Measurements from ENCODE around the gene LMCD1.

The LMCD1 gene

DNA sequence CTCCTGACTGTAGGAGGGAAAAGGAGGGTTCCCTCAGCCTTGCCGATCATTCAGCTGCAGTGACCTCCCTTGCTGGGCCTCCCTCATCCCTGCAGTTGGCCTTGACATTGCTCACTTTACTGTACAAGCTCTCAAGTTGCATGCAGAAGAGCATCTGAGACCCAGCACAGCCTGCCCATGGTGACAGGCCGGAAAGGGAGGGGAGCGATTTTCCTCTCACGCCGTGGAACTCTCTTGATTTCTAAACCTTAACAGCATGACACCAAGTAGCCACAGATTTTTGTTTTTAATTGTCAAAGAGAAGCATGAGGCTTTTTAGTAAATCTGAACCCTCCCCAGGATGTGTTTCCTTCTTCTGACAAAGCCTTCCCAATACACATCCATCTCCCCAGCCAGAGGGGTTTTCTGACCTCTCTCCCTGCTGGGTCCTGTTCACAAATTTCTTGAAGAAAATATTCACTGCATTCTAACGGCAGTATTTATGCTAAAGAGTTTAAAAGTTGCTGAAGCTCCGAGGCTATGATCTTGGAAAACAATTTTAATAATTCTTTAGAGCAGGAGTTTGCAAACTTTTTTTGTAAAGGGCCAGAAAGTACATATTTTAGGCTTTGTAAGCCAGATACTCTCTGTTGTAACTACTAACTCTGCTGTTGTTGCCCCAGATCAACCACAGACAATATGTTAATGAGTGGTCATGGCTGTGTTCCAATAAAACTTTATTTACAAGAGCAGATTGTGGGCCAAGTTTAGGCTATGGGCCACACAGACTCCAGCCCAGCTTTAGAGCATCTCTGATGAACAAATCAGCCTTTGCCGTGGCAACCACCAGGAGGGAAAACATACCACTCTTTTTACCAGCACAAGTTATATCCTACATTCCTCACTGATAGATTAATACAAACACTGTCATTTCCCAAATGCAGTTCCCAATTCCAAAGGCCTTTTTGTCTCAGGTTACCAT, 34.8 kb downstream of the LMCD1 start:
- peak; percentile 68 for DNase-seq (ENCODE audit: low read depth)

DNA sequence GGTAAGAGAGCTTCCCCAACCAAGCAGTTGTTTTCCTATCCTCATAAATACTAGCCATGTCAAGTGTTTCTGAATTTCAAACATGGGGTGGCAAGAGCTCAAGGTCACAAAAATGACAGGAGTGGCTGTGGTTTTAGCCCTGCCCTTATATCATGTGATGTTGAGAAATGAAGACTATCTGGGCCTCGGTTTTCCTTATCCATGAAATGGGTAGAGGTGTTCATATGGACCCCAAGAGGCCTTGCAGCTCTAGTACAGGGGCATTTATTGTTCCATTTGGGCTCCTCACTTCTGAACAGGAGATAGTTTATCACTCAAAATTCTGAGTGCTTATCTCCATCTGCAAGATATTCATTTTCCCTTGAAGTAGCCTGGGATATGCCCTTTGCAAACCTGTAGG, 35.8 kb downstream of the LMCD1 start:
- no peak for DNase-seq (ENCODE audit: low read depth)

DNA sequence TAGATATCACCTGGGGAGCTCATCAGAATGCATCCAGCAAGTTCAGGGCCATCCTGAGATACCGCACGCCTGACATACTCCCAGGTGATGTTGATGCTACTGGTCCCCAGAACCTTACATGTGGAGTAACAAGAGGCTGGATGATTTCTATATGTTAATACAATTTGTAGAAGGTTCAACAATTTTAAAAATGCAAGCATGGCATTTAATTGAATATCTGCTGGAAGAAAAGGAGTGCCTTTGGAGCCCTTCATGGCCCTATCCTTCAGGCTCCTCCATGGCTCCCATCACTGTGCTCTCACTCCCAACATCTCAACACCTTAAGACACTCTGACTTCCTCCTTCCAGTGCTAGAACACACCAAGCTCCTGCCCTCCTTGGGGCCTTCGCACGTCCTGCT, 36.6 kb downstream of the LMCD1 start:
- no peak for DNase-seq (ENCODE audit: low read depth)

DNA sequence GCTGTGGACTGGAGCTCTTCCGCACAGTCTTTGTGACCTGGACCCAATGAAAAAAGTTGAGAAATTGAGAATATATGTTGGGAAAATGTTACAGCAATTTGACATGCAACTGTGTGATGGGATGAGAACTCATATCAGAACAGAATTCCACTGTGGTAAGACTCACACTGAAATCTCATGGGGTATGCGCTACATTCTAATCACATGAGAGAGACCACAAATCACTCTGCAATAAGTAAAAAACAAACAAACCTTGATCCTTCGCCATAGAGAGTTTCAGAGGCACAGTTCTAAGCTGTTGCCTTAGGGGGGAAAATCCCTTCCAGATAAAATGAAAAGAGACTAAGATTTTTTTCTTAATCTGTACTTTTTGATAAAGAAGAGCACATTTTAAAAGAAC, 37.3 kb downstream of the LMCD1 start:
- DNase-seq (ENCODE audit: low read depth) = no peak

DNA sequence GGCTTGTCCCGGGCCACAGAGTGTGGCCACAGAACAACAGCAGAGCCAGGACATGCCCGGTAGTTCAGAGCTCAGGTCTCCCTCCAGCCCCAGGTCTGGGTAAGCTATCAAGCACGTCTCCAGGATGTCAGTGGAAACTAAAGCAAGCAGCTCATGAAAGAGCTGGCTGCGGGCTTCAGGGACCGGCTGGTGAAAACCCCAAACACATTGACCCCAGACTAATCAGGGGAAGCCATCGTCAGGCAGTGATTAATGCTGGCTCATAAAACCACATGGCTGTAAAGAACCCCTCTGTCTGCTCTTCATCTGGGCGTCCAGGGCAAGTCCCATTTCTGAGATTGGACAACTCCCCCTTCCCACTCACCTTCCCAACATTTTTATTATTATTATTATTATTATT, 37.8 kb downstream of the LMCD1 start:
- DNase-seq (ENCODE audit: low read depth) = no peak

DNA sequence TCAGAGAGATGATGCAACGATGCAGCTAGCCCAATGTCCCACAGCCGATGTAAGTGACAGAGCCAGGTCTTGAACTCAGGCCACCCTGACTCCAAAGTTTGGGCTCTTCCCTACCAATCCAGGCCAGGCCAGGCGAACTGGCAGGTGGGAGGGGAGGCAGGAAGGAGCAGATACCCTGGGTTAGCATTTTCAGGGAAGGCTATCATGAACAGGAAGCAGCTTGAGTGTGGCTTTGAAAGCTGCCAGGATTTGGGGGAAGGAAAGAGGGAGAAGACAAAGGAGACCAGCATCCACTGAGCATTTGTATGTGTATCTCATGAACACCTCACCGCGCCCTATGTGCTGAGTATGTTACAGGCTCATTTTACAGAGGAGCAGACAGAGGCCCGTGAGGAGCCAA, 38.8 kb downstream of the LMCD1 start:
- no peak for DNase-seq (ENCODE audit: low read depth)

DNA sequence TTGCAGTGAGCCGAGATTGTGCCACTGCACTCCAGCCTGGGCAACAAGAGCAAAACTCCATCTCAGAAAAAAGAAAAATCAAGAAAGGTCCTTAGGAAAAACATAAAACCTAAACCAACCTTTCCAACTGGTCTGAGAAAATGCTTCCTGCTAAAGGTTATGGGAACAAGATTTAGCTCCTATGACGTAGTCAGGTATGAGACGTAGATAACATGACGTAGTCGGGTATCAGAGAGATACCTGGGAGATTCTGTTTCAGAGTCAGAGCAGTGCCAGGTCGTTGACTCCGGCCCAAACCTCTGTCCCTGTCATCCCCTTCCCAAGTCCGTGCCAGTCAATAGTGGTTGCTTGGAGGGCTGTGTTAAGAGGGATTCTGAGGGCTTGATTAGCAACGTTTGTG, 39.9 kb downstream of the LMCD1 start:
- no peak for DNase-seq (ENCODE audit: low read depth)

DNA sequence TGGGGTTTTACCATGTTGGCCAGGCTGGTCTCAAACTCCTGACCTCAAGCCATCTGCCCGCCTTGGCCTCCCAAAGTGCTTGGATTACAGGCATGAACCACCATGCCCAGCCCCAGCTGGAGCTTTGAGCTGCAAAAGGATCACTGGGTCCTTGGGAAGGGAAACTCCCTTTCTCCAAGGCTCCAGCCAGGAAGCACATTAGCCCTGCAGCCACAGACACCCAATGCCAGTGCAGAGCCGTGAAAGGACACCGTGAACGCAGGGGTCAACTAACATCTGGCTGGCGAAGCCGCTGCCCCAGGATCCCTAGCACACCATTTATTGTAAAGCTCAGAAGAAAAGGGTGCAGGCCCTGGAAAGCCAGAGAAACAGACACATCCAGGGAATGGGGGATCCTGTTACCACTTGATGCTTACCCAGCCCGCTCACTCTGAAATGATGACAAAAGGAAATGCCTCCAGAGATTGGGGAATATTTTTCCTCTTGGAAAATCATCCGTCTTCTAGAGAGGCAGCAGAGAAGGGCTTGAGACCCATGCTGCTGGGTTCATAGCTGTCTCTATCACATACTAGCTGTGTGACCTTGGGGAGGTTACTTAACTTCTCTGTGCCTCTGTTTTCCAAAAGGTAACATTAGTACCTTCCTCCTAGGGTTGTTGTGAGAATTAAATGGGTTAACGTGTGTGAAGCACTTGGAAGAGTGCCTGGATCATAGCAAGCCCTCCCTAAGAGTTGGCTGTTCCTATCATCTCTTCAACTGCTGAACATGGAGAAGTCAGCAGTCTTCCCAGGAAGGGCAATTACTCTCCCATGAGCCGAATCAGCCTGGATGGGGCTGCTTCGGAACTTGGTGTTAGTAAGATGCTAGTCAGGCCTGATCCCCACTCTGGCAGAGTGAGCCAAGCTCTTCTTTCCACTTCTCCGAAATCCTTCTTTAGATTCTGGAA, 40.8 kb downstream of the LMCD1 start:
- no peak for DNase-seq (ENCODE audit: low read depth)

DNA sequence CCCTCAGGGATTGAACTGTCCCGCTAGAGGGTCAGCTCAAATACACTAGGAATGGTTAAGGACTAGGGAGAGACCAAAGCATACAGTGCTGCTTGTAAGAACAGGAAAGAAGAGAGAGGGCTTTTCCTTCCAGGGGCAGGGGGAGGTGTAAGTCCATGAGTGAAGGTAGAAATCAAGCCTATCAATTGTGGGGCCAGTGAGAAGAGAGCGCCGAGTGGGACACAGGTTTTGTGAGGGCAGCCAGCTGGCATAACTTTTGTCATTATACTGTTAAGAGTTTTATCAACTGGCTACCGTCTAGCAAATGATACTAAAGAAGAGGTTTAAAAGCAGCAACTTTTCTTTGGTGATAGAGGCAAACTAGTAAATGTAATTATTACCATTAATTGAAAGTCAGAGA, 45.0 kb downstream of the LMCD1 start:
- no peak for DNase-seq (ENCODE audit: low read depth)

DNA sequence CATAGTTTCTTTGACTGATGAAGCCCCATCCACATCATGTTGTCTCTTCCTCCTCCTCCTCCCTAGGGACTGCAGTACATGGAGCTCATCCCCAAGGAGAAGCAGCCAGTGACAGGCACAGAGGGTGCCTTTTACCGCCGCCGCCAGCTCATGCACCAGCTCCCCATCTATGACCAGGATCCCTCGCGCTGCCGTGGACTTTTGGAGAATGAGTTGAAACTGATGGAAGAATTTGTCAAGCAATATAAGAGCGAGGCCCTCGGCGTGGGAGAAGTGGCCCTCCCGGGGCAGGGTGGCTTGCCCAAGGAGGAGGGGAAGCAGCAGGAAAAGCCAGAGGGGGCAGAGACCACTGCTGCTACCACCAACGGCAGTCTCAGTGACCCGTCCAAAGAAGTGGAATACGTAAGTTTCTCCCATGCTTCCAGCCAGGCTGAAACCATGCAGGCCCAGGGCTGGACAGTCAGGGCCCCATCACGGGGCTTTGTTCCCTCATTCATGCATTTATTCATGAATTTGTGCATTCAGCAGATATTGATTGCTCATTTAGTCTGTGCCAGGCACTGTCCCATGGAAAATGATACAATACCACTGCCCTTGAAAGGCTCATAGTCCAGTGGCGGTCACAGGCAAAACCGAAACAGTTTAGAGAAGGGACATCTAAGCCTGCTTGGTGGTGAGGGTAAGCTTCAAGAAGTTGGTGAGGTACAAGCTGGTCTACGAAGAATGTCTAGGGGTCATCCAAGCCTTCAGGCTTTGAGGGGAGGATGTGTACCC, 47.1 kb downstream of the LMCD1 start:
- DNase-seq (ENCODE audit: low read depth) = no peak

DNA sequence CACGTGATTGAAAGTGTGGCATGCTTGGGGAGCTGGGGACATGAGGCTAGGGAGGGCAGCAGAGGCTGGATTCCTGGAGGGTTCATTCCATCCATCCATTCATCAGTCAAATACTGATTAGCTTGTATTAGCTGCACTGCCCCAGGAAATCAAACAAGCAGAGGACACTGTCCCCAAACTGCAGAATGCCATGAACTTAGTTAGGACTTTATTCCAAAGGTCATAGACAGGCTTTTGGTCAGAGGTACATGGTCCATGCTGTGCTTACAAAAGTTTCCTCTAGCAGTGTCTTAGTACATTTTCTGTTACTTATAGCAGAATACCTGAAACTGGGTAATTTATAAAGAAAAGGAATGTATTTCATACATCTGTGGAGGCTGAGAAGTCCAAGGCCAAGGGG, 47.7 kb downstream of the LMCD1 start:
- no peak for DNase-seq (ENCODE audit: low read depth)

DNA sequence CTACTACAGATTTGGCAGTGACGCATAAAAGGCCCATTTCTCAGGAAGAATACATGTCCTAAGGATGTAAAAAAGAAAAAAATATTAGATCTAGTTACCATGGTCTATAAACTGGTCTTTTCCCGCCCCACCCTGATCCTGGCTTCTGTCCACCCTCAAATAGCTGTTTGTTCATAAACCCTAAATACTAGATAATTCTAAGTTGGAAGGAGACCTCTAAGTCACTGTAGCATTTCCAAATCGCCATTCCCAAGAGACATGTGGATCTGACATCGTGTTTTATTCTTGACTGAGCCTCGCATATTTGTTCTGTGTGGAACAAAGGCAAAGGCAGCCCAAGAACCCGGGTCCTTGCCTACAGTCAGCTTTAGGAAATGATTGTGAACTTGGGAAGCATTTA, 49.0 kb downstream of the LMCD1 start:
- no peak for DNase-seq (ENCODE audit: low read depth)

DNA sequence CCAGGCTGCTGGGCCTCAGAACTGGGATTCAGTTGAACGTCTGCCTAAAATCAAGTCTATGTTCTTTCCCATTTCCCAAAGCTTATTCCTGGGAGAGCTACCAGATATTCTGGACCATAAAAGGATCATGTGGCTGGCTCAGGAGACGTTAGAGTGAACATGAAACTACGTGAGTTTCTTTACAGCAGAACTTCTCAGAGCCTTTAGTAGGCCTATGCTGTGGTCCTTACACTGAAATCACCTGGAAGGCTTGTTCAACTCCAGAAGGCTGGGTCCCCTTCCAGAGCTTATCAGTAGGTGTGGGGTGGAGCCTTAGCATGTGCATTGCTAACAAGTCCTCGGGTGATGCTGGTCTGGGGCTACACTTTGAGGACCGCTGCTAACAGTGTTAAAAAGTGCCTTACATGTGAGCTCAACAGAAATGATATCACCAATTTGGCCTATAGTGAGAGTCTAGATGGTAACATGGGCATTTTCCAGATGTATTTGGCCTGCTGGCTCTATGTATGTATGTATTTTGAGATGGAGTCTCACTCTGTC, 50.7 kb downstream of the LMCD1 start:
- no peak for DNase-seq (ENCODE audit: low read depth)

DNA sequence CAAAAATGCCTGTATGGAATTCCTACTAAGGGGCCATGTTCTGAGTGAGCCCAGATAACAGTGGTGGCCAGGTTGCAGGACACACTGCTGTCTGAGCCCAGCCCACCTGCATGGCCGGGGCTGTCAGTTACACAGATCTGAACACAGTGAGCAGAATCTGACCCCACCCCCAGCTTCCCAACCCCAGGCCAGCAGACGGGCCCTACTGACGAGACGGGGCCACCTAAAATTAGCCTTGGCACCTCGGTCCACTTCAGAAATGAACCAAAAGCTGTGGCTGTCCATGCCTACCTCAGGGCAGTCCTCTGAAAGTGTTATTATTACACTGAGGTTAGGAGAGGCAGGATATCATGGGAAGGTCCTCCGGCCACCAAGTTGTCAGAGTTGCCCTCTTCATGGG, 51.8 kb downstream of the LMCD1 start:
- DNase-seq (ENCODE audit: low read depth) = no peak

DNA sequence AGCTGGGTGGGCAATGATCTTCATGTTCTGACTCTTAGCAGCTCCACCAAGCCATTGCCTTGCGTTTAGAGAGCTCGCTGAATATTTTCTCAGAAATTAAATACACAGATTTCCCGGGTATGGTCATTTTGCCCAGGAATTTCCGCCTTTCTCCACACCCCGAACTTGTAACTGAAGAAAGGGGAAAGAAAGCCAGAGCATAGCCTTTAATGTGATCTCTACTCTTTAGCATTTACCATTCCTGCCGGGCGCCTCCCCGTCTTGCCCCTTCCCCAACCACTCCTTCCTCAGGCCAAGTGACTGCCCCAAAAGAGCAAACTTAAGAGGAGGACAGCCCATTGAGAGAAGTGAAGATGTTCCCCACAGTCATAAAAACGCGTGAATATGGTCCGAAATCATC, 53.1 kb downstream of the LMCD1 start:
- no peak for DNase-seq (ENCODE audit: low read depth)

DNA sequence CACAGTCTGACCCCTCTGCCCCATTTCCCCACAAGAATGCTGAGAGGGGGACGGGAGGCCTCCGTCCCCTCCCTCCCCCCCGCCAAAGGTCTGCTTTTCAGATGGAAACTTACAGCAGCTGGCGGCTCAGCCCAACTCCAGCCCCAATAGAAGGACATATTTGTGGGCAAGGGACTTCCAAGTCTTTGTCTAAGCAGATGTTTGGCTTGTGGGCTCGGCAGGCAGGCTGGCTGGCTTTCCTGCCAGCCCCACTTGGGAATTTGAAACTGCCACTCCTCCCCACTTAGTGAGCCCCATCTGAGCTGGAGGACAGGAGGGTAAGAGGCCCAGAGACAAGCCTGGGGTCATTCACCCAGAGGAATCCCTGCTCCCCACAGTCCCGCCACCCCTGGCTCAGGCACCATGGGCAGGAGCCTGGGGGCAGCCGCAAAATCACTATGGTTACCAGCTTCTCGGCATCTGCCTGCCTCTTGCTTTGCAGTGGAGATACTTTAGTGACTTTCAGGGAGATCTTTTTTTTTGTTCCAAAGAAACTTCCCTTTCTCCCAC, 53.6 kb downstream of the LMCD1 start:
- DNase-seq (ENCODE audit: low read depth) = peak; percentile 80

DNA sequence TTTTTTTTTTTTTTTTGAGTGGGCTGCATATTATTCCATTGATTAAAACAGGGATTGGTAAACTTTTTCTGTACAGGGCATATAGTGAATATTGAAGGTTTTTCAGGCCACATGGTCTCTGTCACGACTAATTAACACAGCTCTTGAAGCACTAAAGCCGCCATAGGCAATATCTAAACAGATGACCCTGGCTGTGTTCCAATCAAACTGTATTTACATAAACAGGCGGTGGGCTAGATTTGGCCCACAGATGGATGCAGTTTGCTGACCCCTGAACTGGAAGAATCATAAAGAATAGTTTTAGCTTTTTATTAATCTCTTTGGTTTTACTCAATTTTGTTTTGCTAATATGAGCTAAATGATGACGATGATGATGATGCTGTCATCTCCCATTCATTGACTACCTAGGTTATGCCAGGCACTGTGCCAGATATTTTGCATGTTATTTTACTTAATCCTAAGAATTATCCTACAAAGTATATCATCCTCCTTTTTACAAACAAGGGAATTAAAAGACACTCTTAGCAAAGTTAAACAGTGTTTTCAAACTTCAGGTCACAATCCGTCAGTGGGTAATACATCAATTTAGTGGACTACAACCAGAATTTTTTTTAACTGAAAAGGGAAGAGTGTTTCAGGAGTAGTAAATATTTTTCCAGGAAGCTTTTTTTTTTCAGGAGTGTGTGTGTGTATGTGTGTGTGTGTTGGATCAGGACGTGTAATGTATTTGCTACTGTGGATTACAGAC, 54.3 kb downstream of the LMCD1 start:
- no peak for DNase-seq (ENCODE audit: low read depth)

DNA sequence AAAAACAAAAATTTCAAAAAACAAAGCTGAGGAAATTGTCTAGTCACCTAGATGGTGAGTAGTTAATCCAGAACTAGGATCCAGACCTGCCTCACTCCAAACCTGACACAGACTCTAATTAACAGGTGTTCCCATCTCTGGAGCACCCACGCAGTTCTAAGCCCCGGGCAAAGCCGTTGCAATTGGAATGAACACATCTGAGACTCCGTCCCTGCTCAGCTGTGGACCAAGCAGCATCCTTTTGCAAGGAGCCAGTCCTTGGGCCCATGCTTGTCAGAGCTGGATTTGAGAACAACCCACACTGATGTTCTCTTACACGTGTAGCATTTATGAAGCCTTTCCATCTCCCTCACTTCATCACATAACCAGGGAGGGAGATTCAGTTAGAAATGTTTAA, 54.8 kb downstream of the LMCD1 start:
- DNase-seq (ENCODE audit: low read depth) = no peak

DNA sequence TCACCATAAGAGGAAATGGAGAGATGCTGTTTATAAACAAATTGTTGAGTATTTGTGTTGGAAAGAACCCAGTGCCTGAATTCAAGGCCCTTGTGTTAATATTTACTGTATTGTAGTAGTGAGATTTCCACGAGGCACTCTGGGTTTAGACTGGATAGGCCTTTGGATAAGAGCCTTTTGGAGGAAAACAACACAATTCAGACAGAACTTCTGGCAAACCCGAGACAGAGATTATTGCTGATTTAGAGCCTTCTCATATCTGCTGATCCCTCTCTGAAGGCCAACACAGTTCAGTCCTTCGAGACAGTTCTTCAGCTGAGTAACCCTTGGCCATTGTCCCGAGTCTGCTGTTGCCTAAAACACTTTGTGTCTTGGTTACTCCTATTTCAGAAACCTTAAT, 55.7 kb downstream of the LMCD1 start:
- no peak for DNase-seq (ENCODE audit: low read depth)

DNA sequence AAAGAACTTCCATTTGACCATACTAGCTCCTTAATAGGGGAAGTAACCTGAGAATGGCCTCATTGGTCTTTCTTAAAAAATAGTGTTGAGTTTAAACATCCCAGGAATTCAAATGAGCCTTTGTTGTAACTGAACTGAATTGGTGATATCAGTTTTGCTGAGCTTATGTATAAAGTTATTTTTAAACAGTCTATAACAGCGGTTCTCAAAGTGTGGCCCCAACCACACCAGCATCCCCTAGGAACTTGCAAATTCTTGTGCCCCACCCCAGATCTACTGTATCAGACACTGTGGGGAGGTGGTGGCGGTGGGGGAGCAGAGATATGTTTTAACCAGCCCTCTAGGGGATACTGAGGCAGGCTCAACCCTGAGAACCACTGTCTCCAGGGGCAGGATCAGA, 57.0 kb downstream of the LMCD1 start:
- DNase-seq (ENCODE audit: low read depth) = no peak

DNA sequence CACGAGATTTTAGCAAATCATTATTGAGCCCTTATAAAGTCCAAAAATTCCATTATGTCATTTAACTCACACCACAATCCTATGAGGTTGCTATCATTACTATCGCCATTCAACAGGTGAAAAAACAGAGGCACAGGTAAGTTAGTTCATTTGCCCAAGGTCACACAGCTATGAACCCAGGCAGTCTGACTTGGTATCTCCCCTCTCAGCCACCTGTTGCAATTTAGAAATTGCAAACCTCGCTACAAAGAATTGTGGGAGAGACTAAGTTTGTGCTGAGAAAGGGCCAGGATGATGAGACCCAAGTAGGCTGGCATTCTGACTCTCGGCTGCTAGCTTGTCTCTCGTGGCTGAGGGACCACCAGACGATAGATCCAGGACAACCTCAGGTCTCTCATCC, 57.7 kb downstream of the LMCD1 start:
- no peak for DNase-seq (ENCODE audit: low read depth)

Measured in GM04503 (cell line).